LoVo (cell line): ENCODE data around the gene BNIPL.

Experiments
- DNase-seq: peaks from one replicate; pipeline ENCODE4 v3.0.0-alpha.2; 2016; ENCODE audit warnings: low spot score

Gene BNIPL

GRCh38 chr1:151036356-151036755 lies at the start of gene BNIPL:
TSS of gene BNIPL (plus strand) at chr1:151036586. CDS start at chr1:151036726, 140 bp downstream.
- no peak for DNase-seq

GRCh38 chr1:150987924-150988323 lies 48.5 kb upstream of the BNIPL start:
- no peak for DNase-seq

GRCh38 chr1:150992626-150993025 lies 43.8 kb upstream of the BNIPL start:
- no peak for DNase-seq

GRCh38 chr1:150994248-150994647 lies 42.1 kb upstream of the BNIPL start:
- DNase-seq: no peak

GRCh38 chr1:150995460-150995859 lies 40.9 kb upstream of the BNIPL start:
- no peak for DNase-seq

GRCh38 chr1:150995896-150996295 lies 40.5 kb upstream of the BNIPL start:
- no peak for DNase-seq

GRCh38 chr1:150997126-150997872 lies 39.1 kb upstream of the BNIPL start:
- DNase-seq: no peak

- DNase-seq: no peak
Measured at GRCh38 chr1:150997949-150998348, 38.4 kb upstream of the BNIPL start.

GRCh38 chr1:150999051-150999674 lies 37.2 kb upstream of the BNIPL start:
- DNase-seq: no peak

GRCh38 chr1:150999926-151000325 lies 36.5 kb upstream of the BNIPL start:
- DNase-seq: no peak

GRCh38 chr1:151000408-151000807 lies 36.0 kb upstream of the BNIPL start:
- DNase-seq: no peak

GRCh38 chr1:151001602-151002001 lies 34.8 kb upstream of the BNIPL start:
- DNase-seq: no peak

- no peak for DNase-seq
Measured at GRCh38 chr1:151002051-151002450, 34.3 kb upstream of the BNIPL start.

- DNase-seq: no peak
Measured at GRCh38 chr1:151002611-151003010, 33.8 kb upstream of the BNIPL start.

GRCh38 chr1:151003180-151003579 lies 33.2 kb upstream of the BNIPL start:
- DNase-seq: no peak

- no peak for DNase-seq
Measured at GRCh38 chr1:151005729-151006319, 30.6 kb upstream of the BNIPL start.

GRCh38 chr1:151006327-151007052 lies 29.9 kb upstream of the BNIPL start, which contains the start of gene MINDY1:
TSS of gene MINDY1 (minus strand) at chr1:151006902. CDS start at chr1:151002617, 4,285 bp downstream.
- DNase-seq: peak; percentile 78

- no peak for DNase-seq
Measured at GRCh38 chr1:151007853-151008243, 28.5 kb upstream of the BNIPL start.

GRCh38 chr1:151008244-151009205 lies 27.9 kb upstream of the BNIPL start, which contains the start of gene PRUNE1:
TSS of gene PRUNE1 (plus strand) at chr1:151008449. CDS start at chr1:151008633, 184 bp downstream.
- DNase-seq: peak; percentile 96

GRCh38 chr1:151009206-151009587 lies 27.2 kb upstream of the BNIPL start:
- no peak for DNase-seq

- no peak for DNase-seq
Measured at GRCh38 chr1:151009674-151010345, 26.6 kb upstream of the BNIPL start.
